GM12864 (cell line): ENCODE data around the gene UBN1.

ENCODE experiments used
- DNase-seq: peaks from one replicate; pipeline ENCODE4 v3.0.0-alpha.2; 2011; ENCODE audit warnings: low read depth
- H3K4me3 ChIP-seq: 2 replicates; pipeline ENCODE4 v1.5.1; 2011; ENCODE audit warnings: mild to moderate bottlenecking, low read depth, low read length, control low read depth
- CTCF ChIP-seq: IDR thresholded peaks from 2 replicates; pipeline ENCODE4 v1.5.1; 2011; ENCODE audit warnings: low read depth, mild to moderate bottlenecking, moderate library complexity, low read length, control low read depth, inconsistent platforms; ENCODE audit errors: missing control alignments

The UBN1 gene

GRCh38 chr16:4904108-4904941 lies 57.0 kb downstream of the UBN1 start:
- no peak overlapping the region for H3K4me3 ChIP-seq
- no peak for DNase-seq
- no peak for TF ChIP-seq CTCF

GRCh38 chr16:4904942-4905615 lies 57.8 kb downstream of the UBN1 start:
- TF ChIP-seq CTCF = no peak
- DNase-seq = no peak
- H3K4me3 ChIP-seq = no peak overlapping the region

GRCh38 chr16:4908854-4909401 lies 61.6 kb downstream of the UBN1 start:
- DNase-seq = no peak
- no peak overlapping the region for H3K4me3 ChIP-seq
- TF ChIP-seq CTCF = no peak

GRCh38 chr16:4909825-4910224 lies 62.5 kb downstream of the UBN1 start:
- no peak overlapping the region for H3K4me3 ChIP-seq
- DNase-seq = no peak
- TF ChIP-seq CTCF = no peak

GRCh38 chr16:4910828-4911227 lies 63.5 kb downstream of the UBN1 start:
- no peak for DNase-seq
- no peak overlapping the region for H3K4me3 ChIP-seq
- no peak for TF ChIP-seq CTCF

GRCh38 chr16:4911970-4912386 lies 64.7 kb downstream of the UBN1 start:
- no peak overlapping the region for H3K4me3 ChIP-seq
- no peak for DNase-seq
- TF ChIP-seq CTCF = no peak
